ENCODE measurements around the gene OR1F1.
"Not testable (repeated sequence)": the region's sequence is repeated elsewhere in the genome, so short reads cannot be mapped to it uniquely, and the experiment has no call there.

OR1F1 gene

DNA sequence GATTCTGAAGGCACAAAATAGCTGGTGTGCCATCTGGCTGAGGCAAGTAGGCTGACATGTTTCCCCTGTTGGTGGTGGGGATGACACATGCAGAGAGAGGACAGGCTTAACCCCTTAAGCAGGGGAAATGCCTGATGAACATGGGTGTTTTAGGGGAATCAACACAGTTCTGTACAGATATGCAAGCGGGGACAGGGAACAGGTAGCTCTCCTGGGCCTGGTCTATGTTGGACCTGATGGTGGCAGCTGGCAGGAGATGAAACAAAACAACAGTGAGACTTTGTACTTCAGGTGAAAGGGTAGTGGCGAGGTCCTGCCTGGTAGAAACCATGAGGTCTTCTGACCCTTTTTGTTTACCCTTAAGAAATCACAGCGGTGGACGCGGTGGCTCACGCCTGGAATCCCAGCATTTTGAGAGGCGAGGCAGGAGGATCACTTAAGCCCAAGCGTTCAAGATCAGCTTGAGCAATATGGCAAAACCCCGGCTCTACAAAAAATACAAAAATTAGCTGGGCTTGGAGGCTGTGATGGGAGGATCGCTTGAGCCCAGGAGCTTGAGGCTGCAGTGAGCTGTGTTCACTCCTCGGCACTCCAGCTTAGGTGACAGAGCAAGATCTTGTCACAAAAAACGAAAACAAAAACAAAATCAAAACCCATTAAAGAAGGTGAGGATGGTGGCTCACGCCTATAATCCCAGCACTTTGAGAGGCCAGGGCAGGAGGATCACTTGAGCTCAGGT, 10.5 kb downstream of the OR1F1 start:
- DNase-seq: no peak

DNA sequence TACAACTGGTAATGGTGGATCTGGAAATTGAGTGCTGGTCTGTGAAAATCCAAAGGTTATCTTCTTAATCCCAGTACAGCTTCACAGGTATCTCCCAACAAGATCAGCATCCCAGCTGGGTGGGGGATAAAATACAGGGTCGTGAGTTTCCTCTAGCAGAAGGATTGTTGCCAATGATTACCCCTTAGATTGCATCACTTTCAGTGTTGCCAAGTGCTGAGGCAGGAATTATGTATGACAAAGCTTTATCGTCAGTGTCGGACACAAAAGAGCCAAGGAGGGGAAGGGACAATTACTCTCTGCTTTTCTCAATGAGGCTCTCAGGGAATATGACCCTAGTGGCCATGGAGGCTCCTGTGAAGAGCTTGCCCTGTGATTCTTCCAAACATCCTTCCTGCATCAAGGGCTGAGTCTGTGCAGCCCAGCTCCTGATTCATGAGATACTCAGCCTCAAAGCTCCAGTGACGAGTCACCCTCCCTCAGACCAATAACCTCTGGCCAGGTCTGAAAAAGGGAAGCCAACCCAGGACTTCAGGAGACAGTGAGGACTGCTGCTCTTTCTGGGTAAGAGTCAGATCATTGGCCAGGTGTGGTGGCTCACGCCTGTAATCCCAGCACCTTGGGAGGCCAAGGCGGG, 15.0 kb downstream of the OR1F1 start:
- no peak for DNase-seq

DNA sequence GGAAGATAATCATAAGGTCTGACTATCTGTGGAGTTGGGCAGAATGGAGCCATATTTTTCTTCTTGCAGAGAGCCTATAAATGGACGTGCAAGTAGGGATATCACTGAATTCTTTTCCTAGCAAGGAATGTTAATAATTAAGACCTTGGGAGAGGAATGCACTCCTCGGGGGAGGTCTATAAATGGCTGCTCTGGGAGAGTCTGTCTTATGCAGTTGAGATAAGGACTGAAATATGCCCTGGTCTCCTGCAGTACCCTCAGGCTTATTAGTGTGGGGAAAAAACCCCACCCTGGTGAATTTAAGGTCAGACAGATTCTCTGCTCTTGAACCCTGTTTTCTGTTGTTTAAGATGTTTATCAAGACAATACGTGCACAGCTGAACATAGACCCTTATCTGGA, 17.9 kb downstream of the OR1F1 start:
- DNase-seq: not testable (repeated sequence)

DNA sequence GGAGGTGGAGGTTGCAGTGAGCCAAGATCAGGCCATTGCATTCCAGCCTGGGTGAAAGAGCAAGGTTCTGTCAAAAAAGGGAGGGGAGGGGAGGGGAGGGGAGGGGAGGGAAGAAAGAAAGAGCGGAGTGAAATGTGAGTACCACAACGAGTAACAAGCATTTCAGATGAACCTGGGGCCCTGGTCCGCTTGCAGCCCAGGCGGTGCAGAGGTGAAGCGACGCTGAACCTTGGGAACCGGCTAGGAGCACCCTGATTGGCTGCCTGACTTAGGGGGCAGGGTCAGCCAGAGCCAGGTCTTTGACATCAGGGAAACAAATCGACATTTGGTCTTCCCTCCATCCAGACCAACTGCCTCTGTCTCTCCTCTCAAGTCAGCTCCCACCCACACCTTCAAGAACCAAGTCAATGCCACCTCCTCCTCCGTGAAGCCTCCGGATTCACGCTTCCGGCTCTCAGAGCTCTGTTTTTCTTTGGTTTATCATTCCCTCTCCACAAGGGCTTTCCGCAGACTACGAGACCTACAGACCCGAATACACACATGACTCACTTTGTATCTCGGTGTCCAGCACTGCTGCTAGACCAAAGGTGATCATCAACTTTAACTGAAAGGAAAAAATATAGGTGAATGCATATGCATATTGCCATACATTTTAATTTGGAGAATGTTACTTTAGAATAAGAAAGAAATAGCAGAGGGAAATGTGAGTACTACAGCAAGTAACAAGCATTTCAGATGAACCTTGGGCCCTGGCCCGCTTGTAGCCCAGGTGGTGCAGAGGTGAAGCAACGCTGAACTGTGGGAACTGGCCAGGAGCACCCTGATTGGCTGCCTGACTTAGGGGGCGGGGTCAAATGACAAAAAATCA, 19.3 kb downstream of the OR1F1 start:
- no peak for DNase-seq

DNA sequence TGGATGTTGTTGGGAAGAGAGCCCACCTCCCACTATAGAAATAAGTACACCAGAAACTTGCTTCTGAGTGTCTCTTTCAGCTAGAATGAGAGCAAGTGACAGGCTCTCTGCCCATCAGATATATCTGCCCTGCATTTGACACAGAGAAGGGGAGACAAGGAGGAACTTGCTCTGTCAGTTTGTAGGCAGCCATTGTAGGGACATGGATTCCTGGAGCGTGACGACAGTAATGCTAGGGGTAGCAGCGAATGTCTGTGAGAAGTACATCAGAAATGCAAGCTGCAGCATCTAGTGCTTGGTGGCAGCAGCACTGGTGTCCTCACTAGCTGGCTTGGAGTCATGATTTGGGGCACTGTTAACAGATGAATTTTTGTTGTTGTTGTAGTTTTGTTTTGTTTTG, 24.0 kb downstream of the OR1F1 start:
- DNase-seq: no peak

DNA sequence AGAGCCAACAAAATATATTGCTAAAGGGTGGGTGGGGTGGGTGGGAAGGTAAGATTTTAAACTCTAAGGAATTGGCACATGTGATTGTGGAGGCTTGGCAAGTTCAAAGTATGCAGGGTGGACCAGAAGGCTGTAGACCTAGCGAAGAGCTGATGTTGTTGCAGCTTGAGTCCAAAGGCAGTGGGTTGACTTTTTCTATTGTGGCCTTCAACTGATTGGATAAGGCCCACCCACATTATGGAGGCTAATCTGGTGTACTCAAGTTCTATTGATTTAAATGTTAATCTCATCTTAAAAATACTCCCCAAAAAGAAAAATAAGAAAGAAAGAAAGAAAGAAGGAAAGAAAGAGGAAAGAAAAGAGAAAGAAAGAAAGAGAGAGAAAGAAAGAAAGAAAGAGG, 24.6 kb downstream of the OR1F1 start:
- no peak for DNase-seq

DNA sequence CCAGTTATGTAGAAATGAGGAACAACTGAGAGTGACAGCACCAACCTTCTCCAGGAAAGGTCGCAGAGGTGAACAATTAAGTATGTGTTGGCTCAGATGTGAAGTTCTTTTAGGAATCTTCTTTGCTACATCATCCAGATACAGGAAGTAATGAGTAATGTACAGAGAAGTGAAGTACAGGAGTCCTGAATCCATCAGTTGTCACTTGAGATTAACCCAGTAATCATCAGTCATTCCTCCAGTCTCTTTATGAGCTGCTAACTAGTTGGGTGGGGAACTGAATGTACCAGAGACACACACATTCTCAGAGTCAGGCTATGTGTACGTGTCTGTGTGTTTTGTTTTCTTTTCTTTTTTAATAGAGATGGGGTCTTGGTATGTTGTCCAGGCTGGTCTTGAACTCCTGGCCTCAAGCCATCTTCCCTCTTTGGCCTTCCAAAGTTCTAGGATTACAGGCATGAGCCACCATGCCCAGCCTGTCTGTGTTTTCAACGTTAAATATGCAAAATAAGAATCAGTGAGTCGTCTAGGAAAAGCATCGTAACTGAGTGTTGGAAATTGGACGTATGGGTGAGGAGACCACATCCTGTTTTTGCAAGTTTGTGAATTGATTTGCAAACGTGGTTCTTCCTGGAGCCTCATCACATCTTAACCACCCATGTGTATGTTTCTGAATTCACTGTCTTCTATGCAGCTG, 27.0 kb downstream of the OR1F1 start:
- no peak for DNase-seq

DNA sequence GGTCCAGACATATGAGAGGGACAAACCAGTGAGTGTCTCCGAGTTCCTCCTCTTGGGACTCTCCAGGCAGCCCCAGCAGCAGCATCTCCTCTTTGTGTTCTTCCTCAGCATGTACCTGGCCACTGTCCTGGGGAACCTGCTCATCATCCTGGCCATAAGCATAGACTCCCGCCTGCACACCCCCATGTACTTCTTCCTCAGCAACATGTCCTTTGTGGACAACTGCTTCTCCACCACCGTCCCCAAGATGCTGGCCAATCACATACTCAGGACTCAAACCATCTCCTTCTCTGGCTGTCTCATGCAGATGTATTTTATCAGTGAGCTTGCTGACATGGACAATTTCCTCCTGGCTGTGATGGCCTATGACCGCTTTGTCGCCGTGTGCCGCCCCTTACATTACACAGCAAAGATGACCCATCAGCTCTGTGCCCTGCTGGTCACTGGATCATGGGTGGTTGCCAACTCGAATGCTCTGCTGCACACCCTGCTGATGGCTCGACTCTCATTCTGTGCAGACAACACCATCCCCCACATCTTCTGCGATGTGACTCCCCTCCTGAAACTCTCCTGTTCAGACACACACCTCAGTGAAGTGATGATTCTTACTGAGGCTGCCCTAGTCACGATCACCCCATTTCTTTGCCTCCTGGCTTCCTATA, 27.7 kb downstream of the OR1F1 start:
- DNase-seq: no peak

DNA sequence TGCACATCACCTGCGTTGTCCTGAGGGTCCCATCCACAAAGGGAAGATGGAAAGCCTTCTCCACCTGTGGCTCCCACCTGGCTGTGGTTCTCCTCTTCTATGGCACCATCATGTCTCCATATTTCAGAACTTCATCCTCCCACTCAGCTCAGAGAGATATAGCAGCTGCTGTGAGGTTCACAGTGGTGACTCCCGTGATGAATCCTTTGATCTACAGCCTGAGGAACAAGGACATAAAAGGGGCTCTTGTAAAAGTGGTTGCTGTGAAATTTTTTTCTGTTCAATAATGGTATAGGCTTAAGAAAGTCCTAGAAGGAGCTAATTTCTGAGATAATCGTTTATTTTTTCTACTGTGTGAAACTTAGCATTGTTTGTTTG, 28.2 kb downstream of the OR1F1 start:
- no peak for DNase-seq

DNA sequence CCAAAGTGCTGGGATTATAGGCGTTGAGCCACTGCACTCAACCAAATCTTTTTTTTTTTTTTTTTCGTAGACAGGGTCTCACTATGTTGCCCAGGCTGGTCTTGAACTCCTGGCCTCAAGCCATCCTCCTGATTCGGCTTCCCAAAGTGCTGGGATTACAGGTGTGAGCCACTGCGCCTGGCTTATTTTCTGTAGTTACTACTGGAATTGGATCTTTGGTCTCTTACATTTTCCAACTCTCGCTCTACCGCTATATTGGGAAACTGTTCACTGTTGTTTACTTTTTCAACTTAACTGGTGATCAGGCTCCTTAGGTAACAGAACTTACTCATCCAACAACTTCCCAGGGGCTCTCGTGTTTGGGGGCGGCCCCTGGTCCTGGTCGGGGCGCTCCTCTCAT, 32.8 kb downstream of the OR1F1 start:
- no peak for DNase-seq

DNA sequence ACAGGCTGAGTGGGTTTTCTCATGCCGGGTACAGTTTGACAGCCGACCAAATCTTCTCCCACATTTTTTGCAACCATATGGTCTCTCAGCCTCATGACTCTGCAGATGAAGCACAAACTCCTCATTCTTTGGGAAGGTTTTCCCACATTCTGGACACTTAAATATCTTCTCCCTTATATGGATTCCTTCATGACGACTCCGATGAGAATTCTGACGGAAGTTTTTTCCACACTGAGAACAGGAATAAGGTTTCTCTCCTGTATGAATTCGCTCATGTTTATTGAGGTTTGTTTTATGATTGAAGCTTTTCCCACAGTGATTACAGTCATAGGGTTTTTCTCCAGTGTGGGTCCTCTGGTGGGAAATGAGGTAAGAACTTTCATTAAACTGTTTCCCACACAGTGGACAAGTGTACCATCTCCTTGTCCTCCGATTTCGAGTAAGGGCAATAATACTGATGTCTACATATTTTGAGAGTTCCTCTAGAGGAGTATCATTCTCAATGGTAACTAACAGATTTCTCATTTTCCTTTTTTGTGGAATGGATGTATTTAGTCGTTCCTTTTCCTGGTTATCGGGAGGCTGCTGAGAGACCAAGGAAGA, 36.0 kb downstream of the OR1F1 start:
- DNase-seq: no peak

DNA sequence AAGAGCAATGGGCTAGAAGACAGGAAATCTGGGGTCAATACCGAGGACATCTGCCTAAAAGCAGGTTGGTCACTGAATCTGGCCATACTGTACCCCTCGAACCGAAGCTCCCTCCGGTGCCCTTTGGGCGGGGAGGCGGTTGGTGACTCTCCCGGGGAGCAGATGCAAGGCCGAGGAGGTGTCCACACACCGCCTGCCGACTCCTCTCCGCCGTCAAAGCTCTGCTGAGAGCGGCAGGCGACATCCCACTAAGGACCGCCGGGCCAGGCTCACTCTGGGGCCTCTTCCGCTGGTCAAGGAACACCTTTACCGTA, 46.5 kb downstream of the OR1F1 start:
- DNase-seq: no peak

DNA sequence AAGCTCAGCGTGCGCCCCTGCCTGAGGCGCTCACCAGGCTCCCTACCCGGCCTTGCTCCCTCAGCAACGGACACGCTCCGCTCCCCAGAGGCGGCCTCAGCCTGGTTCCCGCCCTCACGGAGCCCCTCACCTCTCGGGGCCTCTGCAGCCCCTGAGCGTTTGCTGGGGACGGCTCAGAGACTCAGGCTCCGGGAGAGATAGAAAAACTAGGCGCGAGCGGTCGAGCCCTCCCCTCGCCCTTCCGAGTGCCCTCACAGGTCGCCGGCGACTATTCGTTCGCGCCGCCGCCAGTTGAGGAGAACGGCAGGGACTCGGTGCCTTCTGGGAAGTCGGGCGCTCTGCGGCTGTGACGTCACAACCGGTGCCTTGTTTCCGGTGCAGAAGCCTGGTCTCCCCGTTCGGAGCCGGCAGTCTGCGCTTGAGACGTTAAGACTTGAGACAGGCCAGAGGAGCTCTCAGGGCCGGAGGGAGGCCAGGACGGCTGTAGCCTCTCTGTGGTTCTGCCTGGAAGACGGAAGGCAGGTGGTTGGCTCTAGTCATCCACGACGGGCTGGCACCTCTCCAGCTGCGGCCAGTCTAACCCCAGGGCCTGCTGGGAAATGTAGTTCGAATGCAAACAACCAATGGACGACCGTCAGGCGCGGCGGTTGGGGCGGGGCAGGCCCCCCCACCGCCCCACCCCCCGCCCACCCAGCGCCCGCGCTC, 47.0 kb downstream of the OR1F1 start, which contains the start of gene ZNF200:
Gene ZNF200, minus strand, starts transcription at position 302 of the 705 bp plus-strand sequence. CDS start 1,403 bp downstream, outside the sequence.
- DNase-seq: peak; percentile 48 to 95 (median 92)

DNA sequence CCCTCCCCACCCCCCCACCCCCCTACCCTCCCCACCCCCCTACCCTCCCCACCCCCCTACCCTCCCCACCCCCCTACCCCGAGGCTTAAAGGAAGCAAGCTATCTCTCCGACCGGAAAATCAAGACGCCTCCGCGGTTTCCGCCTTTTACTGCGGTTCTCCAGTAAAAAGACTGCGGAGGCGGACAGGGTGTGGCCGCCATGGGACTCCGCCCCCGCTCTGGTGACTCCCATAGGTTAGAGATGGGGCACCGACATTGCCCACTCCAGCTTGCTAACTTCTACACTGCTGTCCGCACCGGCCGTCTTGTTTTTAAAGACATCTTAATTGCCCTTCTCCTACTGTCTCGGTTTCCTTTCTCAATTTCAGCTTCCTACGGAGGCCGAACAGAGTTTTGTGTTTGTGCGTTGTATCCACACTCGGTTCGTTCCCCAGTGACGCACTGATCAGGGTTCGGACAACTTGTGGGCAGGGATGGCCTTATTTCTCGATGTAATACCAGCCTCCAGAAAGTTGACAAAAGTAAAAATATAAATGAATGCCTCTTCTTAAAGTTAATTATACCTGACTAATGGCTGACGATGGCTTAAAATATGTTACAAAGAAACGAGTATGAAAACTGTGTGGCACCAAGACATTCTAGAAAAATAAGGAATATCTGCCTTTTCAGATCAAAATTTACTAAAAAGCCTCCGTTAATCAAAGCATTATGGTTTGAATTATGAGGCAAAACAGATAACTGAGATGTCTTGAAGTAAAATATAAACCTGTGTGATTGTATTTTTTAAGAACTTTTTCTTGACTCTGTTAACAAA, 48.1 kb downstream of the OR1F1 start:
- DNase-seq: no peak

DNA sequence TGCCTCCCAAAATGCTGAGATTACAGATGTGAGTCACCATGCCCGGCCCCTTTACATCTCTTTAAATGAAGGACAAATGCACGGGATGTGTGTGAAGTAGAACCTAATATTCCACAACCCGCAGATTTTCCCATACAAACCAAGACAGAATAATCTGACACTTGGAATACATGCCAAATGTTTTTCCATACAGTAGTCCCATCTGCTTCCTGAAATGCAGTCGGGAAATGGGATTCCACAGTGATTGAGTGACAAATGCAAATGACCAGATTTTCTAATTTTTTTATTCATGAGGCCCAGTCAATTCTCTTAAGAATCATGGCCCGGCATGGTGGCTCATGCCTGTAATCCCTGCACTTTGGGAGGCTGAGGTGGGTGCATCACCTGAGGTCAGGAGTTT, 53.8 kb downstream of the OR1F1 start:
- DNase-seq: no peak

DNA sequence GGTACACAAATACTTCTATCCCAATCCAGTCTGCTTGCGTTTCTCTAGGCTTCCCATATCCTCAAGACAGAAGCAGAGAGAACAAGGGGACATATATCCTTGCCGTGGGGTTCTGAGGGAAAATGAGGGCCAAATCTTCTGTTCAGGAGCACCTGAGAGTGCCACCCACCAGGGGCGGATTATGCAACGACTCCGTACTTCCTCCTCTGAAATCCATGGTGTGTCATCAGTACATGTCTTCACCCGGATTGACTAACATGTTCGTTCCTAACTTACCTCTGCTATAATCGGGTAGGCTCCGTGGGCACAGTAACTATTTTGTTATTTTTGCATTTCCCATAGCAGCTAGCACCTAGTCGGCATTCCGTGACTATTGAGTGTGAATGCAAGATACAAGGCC, 54.7 kb downstream of the OR1F1 start:
- DNase-seq: no peak

DNA sequence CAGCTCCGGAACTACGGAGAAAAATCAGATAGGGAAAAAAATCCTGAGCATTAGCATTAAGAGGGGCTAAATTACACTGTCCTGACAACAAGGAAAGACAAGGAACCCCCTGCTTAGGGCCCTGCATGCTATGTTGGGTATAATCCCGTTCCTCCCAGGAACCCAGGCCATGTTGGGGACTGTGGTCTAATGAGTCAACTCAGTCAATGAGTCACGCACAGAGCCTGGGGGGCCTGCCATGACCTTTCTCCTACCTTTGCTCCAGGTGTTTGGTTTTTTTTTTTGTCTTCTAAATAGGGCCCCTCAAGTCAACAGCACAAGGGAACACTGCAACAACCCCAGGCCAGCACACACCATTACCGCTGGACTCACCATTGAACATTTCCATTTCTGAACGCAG, 55.9 kb downstream of the OR1F1 start:
- no peak for DNase-seq

DNA sequence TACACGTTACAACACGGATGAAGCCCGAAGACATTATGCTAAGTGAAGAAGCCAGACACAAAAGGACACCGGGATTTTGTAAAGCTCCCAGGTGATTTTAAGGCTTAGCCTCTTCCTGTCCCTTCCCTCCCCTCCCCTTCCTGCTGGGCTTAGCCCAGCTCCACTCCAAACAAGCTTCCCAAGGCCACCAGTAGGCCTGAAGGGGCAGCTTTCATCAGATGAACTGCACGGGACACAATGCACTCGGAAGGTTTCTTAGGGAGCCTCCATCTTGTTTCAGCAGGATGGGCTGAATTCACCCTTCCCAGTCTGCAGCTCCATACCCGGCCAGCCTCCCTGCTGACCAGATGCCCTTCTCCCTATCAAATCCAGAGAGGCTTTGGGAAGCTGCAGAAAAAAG, 58.0 kb downstream of the OR1F1 start:
- DNase-seq: no peak

DNA sequence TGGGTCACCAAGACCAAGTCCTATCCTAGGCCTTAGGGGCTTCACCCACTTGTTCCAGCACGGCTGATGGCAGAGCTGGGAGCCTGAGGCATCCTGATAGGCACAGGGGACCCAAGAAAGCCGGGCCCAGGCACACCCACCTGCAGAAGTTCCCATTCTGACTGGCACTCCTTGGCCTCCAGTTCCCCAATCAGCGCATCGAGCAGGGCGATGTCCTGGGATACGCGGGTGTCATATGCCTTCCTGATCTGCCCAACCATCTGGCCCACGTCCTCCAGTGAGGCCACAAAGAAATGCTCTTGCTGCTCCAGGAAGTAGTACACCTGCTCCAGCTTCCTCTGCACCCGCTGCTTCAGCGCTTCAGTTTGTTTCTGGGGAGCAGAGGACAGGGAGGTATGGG, 58.9 kb downstream of the OR1F1 start:
- DNase-seq: no peak

DNA sequence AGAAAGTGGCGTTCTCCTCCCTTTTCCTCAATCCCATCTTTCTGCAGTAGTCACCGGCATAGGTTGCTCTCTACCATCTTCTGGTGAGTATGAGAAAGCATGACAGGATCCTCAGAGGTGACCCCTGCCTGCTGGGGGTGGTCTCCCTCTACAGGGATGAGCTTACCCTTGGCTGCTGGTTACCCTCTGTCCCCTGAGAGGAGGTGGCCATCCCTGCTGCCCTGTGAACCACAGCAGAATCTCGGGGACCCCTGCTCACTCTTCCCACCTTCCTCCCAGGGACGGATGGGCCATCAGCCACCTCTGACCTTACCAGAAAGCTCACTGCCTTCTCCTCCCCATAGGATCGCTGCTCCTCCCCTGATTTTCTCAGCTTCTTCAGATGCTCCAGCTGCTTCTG, 60.6 kb downstream of the OR1F1 start:
- no peak for DNase-seq
